Upper lobe of right lung (tissue), 1 donor: ENCODE measurements around the gene SMARCA2. TPM values are rescaled to one million over a fixed set of nuclear protein-coding genes. Genes with fewer than 3 reads are reported as not detected.
A peak's percentile ranks its signal among the peaks of the same experiment; 100 is the strongest.

Experiments used
- ATAC-seq: fragments of 200-7000 bp; cut with Tn5 transposase; one replicate; pipeline ENCODE4 v1.9.1; 2020; ENCODE audit warnings: mild to moderate bottlenecking, moderate library complexity
- DNase-seq: peaks from one replicate; pipeline ENCODE4 v3.0.0-alpha.2; 2020
- H3K27ac ChIP-seq: fragments of 200-600 bp; one replicate; pipeline ENCODE4 v1.8.0; 2022
- H3K27me3 ChIP-seq: fragments of 200-600 bp; one replicate; pipeline ENCODE4 v1.8.0; 2022; ENCODE audit warnings: mild to moderate bottlenecking
- H3K36me3 ChIP-seq: fragments of 200-600 bp; one replicate; pipeline ENCODE4 v1.8.0; 2022
- H3K4me1 ChIP-seq: fragments of 200-600 bp; one replicate; pipeline ENCODE4 v1.8.0; 2022
- H3K4me3 ChIP-seq: fragments of 200-600 bp; one replicate; pipeline ENCODE4 v1.8.0; 2022; ENCODE audit warnings: mild to moderate bottlenecking
- H3K9me3 ChIP-seq: fragments of 200-600 bp; one replicate; pipeline ENCODE4 v1.8.0; 2022
- intact Hi-C: fragments of 100-400 bp; cut with DNase I; formaldehyde crosslinking; loops from one replicate; pipeline ENCODE4 v1.11.0; 2022
- total RNA-seq: library from RNA; stranded (reverse); fragmentation: NEBNext Ultra II Directional; extraction: Animal tissue kit (Norgen Biotek cat#: 25700); gene quantifications from one replicate; pipeline ENCODE4 v1.2.1, GENCODE V29; 2021
- TF ChIP-seq, protein P1 (sequence below): fragments of 200-600 bp; IDR thresholded peaks from one replicate; pipeline ENCODE4 v1.8.0; 2022; ENCODE audit warnings: antibody characterized with exemption
- donor health status: DM: no; HTN: yes; CAD: no; lungs with severe emphysema.

Gene SMARCA2
- total RNA-seq, 1 donor from 2014 or later: 147 TPM

DNA sequence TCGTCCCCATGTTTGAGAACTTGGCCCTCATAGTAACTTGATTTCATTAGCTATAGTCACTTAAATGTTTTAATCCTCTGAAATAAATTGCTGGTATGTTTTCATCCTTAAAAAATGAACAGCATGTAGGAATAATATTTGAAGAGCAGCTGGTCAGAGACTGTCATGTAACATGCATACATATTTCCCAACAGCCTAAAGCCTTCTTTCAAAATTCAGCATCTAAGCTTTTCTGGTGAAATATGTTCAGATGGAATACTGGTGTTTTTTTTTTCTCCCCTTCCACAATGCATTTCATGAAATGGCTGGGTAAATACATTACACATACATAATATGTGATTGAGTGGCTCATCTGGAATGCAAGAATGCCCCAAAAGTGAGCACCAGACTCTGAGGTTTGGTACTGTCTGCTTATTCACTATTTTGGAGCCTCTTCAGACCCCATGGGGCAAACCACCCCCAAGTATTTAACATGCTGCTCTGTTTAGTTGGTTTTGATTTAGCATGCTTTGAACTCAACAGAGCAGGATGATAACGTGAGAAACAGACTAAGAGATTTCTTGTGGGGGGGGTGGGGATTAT is 94.0 kb downstream of the SMARCA2 start:
- H3K4me1 ChIP-seq: peaks cover 8% of the 10 kb centered on the region
- DNase-seq: no peak
- peaks cover 87% of the 10 kb centered on the region for H3K36me3 ChIP-seq
- intact Hi-C loops: no loop called here
- no peak for ATAC-seq
- H3K27me3 ChIP-seq: no peaks in the 10 kb centered on the region
- H3K4me3 ChIP-seq: no peak overlapping the region
- TF ChIP-seq, protein P1, sequence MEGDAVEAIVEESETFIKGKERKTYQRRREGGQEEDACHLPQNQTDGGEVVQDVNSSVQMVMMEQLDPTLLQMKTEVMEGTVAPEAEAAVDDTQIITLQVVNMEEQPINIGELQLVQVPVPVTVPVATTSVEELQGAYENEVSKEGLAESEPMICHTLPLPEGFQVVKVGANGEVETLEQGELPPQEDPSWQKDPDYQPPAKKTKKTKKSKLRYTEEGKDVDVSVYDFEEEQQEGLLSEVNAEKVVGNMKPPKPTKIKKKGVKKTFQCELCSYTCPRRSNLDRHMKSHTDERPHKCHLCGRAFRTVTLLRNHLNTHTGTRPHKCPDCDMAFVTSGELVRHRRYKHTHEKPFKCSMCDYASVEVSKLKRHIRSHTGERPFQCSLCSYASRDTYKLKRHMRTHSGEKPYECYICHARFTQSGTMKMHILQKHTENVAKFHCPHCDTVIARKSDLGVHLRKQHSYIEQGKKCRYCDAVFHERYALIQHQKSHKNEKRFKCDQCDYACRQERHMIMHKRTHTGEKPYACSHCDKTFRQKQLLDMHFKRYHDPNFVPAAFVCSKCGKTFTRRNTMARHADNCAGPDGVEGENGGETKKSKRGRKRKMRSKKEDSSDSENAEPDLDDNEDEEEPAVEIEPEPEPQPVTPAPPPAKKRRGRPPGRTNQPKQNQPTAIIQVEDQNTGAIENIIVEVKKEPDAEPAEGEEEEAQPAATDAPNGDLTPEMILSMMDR: no peak
- no peaks in the 10 kb centered on the region for H3K9me3 ChIP-seq
- H3K27ac ChIP-seq: no peak overlapping the region

DNA sequence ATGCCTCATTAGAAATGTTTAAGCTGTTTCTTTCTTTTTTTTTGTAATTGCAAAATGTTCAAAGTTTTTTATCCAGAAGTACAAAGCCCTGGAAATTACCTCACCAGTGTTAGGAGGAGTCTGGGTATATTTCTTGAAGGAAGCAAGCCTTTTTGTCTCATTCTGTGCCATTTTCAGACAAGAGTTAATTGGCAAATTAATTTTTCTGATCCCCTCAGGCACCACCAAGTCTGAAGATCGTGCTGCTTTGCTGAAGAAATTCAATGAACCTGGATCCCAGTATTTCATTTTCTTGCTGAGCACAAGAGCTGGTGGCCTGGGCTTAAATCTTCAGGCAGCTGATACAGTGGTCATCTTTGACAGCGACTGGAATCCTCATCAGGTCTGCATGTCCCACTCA is 94.9 kb downstream of the SMARCA2 start:
- Histone ChIP-seq H3K36me3 (peaks cover 87% of the 10 kb centered on the region), H3K9me3 (no peaks in the 10 kb centered on the region), H3K27me3 (no peaks in the 10 kb centered on the region), H3K4me1 (peaks cover 8% of the 10 kb centered on the region), H3K4me3 (no peak overlapping the region), H3K27ac (no peak overlapping the region)
- ATAC-seq (no peak), DNase-seq (no peak)
- intact Hi-C loops: no loop called here
- TF ChIP-seq, protein P1: no peak

DNA sequence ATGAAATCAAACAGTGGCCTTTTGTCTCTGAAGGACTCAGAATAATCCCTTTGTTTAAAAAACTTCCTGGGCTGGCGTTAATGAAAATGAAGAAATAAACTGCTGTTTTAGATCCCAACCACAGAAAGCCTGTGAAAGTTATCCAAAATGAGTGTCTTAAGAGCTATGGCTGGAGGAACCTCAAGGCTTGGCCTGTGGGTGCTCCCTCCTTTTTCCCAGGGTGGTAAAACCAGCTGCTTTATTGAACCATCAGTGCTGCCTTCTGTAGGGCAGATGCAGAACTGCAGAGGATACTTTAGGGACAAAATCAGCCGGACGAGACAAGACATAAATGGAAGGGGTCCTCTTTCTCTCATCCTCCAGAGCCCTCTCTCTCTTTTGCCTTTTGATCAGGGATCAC is 100.9 kb downstream of the SMARCA2 start:
- Histone ChIP-seq H3K4me1 (peaks cover under 1% of the 10 kb centered on the region), H3K36me3 (peaks cover 89% of the 10 kb centered on the region), H3K9me3 (no peaks in the 10 kb centered on the region), H3K27me3 (no peaks in the 10 kb centered on the region), H3K27ac (no peak overlapping the region), H3K4me3 (no peak overlapping the region)
- TF ChIP-seq, protein P1: peak; percentile 46
- intact Hi-C loops: no loop called here
- ATAC-seq: peak; percentile 73
- DNase-seq: no peak

DNA sequence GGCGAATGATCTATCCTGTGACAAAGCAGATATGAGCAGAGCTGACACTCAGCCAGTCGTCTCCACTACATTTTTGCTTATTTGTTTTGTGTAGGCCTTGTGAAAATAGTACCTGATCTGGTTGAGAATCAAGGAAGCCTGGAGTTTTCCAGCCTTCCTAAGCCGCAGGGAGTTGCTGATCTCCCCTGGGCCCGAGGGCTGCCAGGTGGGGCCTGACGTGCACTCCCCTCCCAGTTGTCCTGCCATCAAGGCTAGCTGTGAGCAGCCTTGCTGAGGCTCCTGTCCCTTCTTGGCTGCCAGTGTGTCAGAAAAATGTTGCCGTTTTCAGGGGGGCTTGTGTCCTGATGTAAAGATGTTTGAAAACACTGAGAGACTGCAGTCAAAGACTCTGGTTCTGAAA is 102.4 kb downstream of the SMARCA2 start:
- H3K27ac ChIP-seq: no peak overlapping the region
- TF ChIP-seq, protein P1: no peak
- intact Hi-C loops: no loop called here
- H3K9me3 ChIP-seq: no peaks in the 10 kb centered on the region
- no peaks in the 10 kb centered on the region for H3K27me3 ChIP-seq
- no peak for ATAC-seq
- H3K36me3 ChIP-seq: peaks cover 79% of the 10 kb centered on the region
- no peak for DNase-seq
- H3K4me1 ChIP-seq: peaks cover 5% of the 10 kb centered on the region
- no peak overlapping the region for H3K4me3 ChIP-seq

DNA sequence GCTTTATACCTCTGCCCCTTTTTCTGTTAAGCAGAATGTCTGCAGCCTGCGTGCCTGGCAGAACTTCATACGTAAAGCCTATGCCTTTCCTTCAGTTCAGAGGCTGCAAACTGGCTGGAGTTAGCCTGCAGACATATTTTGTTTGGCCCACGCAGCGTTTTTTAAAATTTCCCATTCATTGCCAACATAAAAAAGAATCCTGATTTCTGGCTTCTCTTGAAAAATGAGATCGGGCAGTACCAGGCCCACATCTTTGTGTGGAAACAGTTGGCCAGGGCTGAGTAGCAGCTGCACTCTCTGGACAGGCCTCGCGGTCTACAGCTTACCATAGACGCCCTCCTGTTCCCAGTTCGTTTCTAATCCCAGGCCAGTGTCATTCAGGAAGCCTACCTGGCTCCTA is 104.4 kb downstream of the SMARCA2 start:
- no peak overlapping the region for H3K27ac ChIP-seq
- no peaks in the 10 kb centered on the region for H3K27me3 ChIP-seq
- intact Hi-C loops: no loop called here
- no peak for ATAC-seq
- H3K36me3 ChIP-seq: peaks cover 74% of the 10 kb centered on the region
- H3K4me3 ChIP-seq: no peak overlapping the region
- peaks cover 5% of the 10 kb centered on the region for H3K4me1 ChIP-seq
- no peaks in the 10 kb centered on the region for H3K9me3 ChIP-seq
- DNase-seq: no peak
- TF ChIP-seq, protein P1: no peak
